IMR-90 (cell line): ENCODE results near the gene PCDHA1. TPM values are rescaled to one million over a fixed set of nuclear protein-coding genes. Genes with fewer than 3 reads are reported as not detected.

ENCODE experiments used
- ATAC-seq: fragments of 200-7000 bp; cut with Tn5 transposase; 2 replicates; pipeline ENCODE4 v1.9.1; 2020; ENCODE audit warnings: low read depth, mild to moderate bottlenecking, moderate library complexity
- BruUV-seq: library from RNA; stranded (reverse); fragments of 400-500 nt; replicated peaks from 2 replicates; lab custom pipeline; 2021; lab: Mats Ljungman, UMichigan
- CTCF ChIA-PET: fragments of 300-600 bp; formaldehyde crosslinking; extraction: SDS; loops from one replicate; lab custom pipeline; 2021; ENCODE audit warnings: antibody characterized with exemption; lab: Yijun Ruan, JAX
- POLR2A ChIA-PET: fragments of 300-600 bp; sonication (Branson Sonifier 250); formaldehyde crosslinking; loops from one replicate; lab custom pipeline; 2022; ENCODE audit warnings: antibody characterized with exemption; ENCODE audit not compliant: unreplicated experiment; lab: Charles Lee
- DNase-seq: peaks from one replicate; pipeline ENCODE4 v3.0.0; 2013
- H2AFZ ChIP-seq: replicated peaks from 2 replicates; pipeline ENCODE3; 2013; ENCODE audit warnings: low read length, mild to moderate bottlenecking; ENCODE audit not compliant: poor library complexity
- H2AK5ac ChIP-seq: 2 replicates; pipeline ENCODE4 v1.6.1; 2013; ENCODE audit warnings: low read depth, low read length, inconsistent platforms
- H2AK9ac ChIP-seq: replicated peaks from 2 replicates; pipeline ENCODE3; 2013; ENCODE audit warnings: mild to moderate bottlenecking, low read depth, low read length, moderate library complexity; ENCODE audit not compliant: poor library complexity
- H2BK120ac ChIP-seq: 2 replicates; pipeline ENCODE4 v1.6.1; 2013; ENCODE audit warnings: low read depth, low read length, inconsistent platforms
- H2BK15ac ChIP-seq: 3 replicates; pipeline ENCODE4 v1.6.1; 2013; ENCODE audit warnings: low read depth, low read length, inconsistent platforms
- H2BK20ac ChIP-seq: 2 replicates; pipeline ENCODE4 v1.6.1; 2013; ENCODE audit warnings: low read depth, mild to moderate bottlenecking, inconsistent platforms, low read length, moderate library complexity
- H2BK5ac ChIP-seq: 2 replicates; pipeline ENCODE4 v1.6.1; 2013; ENCODE audit warnings: mild to moderate bottlenecking, low read depth, low read length, inconsistent platforms; ENCODE audit not compliant: poor library complexity, severe bottlenecking
- H3K14ac ChIP-seq: replicated peaks from 2 replicates; pipeline ENCODE4 v1.6.1; 2013; ENCODE audit warnings: low read depth, low read length, inconsistent platforms
- H3K18ac ChIP-seq: 2 replicates; pipeline ENCODE4 v1.6.1; 2013; ENCODE audit warnings: low read depth, low read length, control low read depth
- H3K23ac ChIP-seq: 2 replicates; pipeline ENCODE4 v1.6.1; 2013; ENCODE audit warnings: low read depth, low read length, inconsistent platforms
- H3K27ac ChIP-seq: 2 replicates; pipeline ENCODE4 v1.5.1; 2013; ENCODE audit warnings: mild to moderate bottlenecking, control low read depth, low read length; ENCODE audit not compliant: insufficient read depth
- H3K27me3 ChIP-seq: 2 replicates; pipeline ENCODE4 v1.6.1; 2013; ENCODE audit warnings: low read length; ENCODE audit not compliant: control insufficient read depth, insufficient read depth
- H3K36me3 ChIP-seq: 2 replicates; pipeline ENCODE4 v1.6.1; 2013; ENCODE audit warnings: low read length, mixed read lengths; ENCODE audit not compliant: control insufficient read depth, insufficient read depth
- H3K4ac ChIP-seq: 2 replicates; pipeline ENCODE4 v1.6.1; 2013; ENCODE audit warnings: low read depth, low read length, inconsistent platforms
- H3K4me1 ChIP-seq: 2 replicates; pipeline ENCODE4 v1.6.1; 2013; ENCODE audit warnings: low read length, mixed read lengths; ENCODE audit not compliant: control insufficient read depth, insufficient read depth
- H3K4me2 ChIP-seq: 2 replicates; pipeline ENCODE4 v1.6.1; 2013; ENCODE audit warnings: low read depth, mild to moderate bottlenecking, control low read depth, low read length, moderate library complexity
- H3K4me3 ChIP-seq: 2 replicates; pipeline ENCODE4 v1.5.1; 2013; ENCODE audit warnings: low read depth, mild to moderate bottlenecking, control low read depth, low read length, moderate library complexity; ENCODE audit not compliant: insufficient read depth
- H3K56ac ChIP-seq: 2 replicates; pipeline ENCODE4 v1.6.1; 2013; ENCODE audit warnings: low read length, inconsistent platforms; ENCODE audit not compliant: insufficient read depth; ENCODE audit errors: extremely low read depth
- H3K79me1 ChIP-seq, 2 experiments: 2 replicates each; pipeline ENCODE4 v1.6.1; 2013; ENCODE audit warnings: low read length in 2 of 2, inconsistent platforms in 1 of 2, low read depth in 1 of 2
- H3K9ac ChIP-seq: 2 replicates; pipeline ENCODE4 v1.6.1; 2013; ENCODE audit warnings: low read depth, low read length, control low read depth
- H3K9me1 ChIP-seq: 2 replicates; pipeline ENCODE4 v1.6.1; 2013; ENCODE audit warnings: low read length, inconsistent platforms; ENCODE audit not compliant: insufficient read depth
- H3K9me3 ChIP-seq: 2 replicates; pipeline ENCODE4 v1.6.1; 2013; ENCODE audit warnings: low read length; ENCODE audit not compliant: control insufficient read depth, insufficient read depth
- H4K20me1 ChIP-seq: 2 replicates; pipeline ENCODE4 v1.6.1; 2013; ENCODE audit warnings: low read length, inconsistent platforms; ENCODE audit not compliant: insufficient read depth
- H4K5ac ChIP-seq: 2 replicates; pipeline ENCODE4 v1.6.1; 2013; ENCODE audit warnings: mild to moderate bottlenecking, low read depth, low read length, control low read depth
- H4K8ac ChIP-seq, 2 experiments: 2 replicates each; pipeline ENCODE4 v1.6.1; 2013; ENCODE audit warnings: low read depth in 2 of 2, low read length in 2 of 2, control low read depth in 1 of 2, inconsistent platforms in 1 of 2
- H4K91ac ChIP-seq: 2 replicates; pipeline ENCODE4 v1.6.1; 2013; ENCODE audit warnings: low read depth, low read length, inconsistent platforms; ENCODE audit not compliant: insufficient read depth
- BHLHE40 ChIP-seq: fragments of 150-350 bp; IDR thresholded peaks from 2 replicates; pipeline ENCODE4 v1.6.1; 2016; ENCODE audit warnings: mild to moderate bottlenecking, low read depth, low read length
- CEBPB ChIP-seq: IDR thresholded peaks from 2 replicates; pipeline ENCODE4 v1.6.1; 2012; ENCODE audit warnings: low read depth, low read length, improper control_type of control experiment
- CHD1 ChIP-seq: IDR thresholded peaks from 2 replicates; pipeline ENCODE4 v1.6.1; 2012; ENCODE audit warnings: low read depth, low read length, improper control_type of control experiment
- FOS ChIP-seq: fragments of 150-350 bp; IDR thresholded peaks from 2 replicates; pipeline ENCODE4 v1.6.1; 2016; ENCODE audit warnings: low read depth, low read length
- MAFK ChIP-seq: IDR thresholded peaks from 2 replicates; pipeline ENCODE4 v1.6.1; 2012; ENCODE audit warnings: low read depth, low read length, improper control_type of control experiment
- MAZ ChIP-seq: IDR thresholded peaks from 2 replicates; pipeline ENCODE4 v1.6.1; 2012; ENCODE audit warnings: low read depth, mild to moderate bottlenecking, low read length, improper control_type of control experiment, moderate library complexity, borderline replicate concordance
- MXI1 ChIP-seq: IDR thresholded peaks from 2 replicates; pipeline ENCODE4 v1.6.1; 2012; ENCODE audit warnings: low read depth, mild to moderate bottlenecking, low read length, moderate library complexity, borderline replicate concordance
- NFE2L2 ChIP-seq: fragments of 150-350 bp; IDR thresholded peaks from 2 replicates; pipeline ENCODE4 v1.6.1; 2016; ENCODE audit warnings: low read depth, mild to moderate bottlenecking, low read length
- POLR2A ChIP-seq: IDR thresholded peaks from 2 replicates; pipeline ENCODE4 v1.6.1; 2012; ENCODE audit warnings: mild to moderate bottlenecking, low read depth, low read length
- RAD21 ChIP-seq: IDR thresholded peaks from 2 replicates; pipeline ENCODE4 v1.6.1; 2012; ENCODE audit warnings: low read length, improper control_type of control experiment
- RCOR1 ChIP-seq: IDR thresholded peaks from 2 replicates; pipeline ENCODE4 v1.6.1; 2012; ENCODE audit warnings: mild to moderate bottlenecking, low read length, improper control_type of control experiment; ENCODE audit not compliant: insufficient replicate concordance
- RFX5 ChIP-seq: IDR thresholded peaks from 2 replicates; pipeline ENCODE4 v1.8.0; 2012; ENCODE audit warnings: low read depth, mild to moderate bottlenecking, low read length, moderate library complexity
- SMC3 ChIP-seq: fragments of 150-350 bp; IDR thresholded peaks from 2 replicates; pipeline ENCODE4 v1.6.1; 2016; ENCODE audit warnings: low read depth, mild to moderate bottlenecking, antibody characterized with exemption, low read length, moderate library complexity
- WGBS, 2 experiments: methylation state at CpG; one replicate each; pipeline versions ENCODE4 v1.1.5 to v1.1.7; 2013; ENCODE audit warnings: missing lambda C conversion rate in 2 of 2; ENCODE audit not compliant: insufficient read length in 1 of 2; ENCODE audit errors: extremely low coverage in 2 of 2; 5-methylcytosine and 5-hydroxymethylcytosine counted together
- dilution Hi-C: fragments of 300-500 bp; cut with HindIII; formaldehyde crosslinking; loops from one replicate; pipeline ENCODE4 v1.14.3; 2018; ENCODE audit warnings: low sequenced_read_pairs; ENCODE audit not compliant: unreplicated experiment
- in situ Hi-C: fragments of 300-500 bp; cut with MboI; formaldehyde crosslinking; loops from 3 replicates; pipeline ENCODE4 v1.14.3; 2019; ENCODE audit warnings: low sequenced_read_pairs, inconsistent platforms, mixed read lengths
- intact Hi-C: fragments of 100-400 bp; cut with micrococcal nuclease; formaldehyde crosslinking; loops from 2 replicates; pipeline ENCODE4 v1.10.0; 2022
- polyA plus RNA-seq, 3 experiments: library from polyadenylated mRNA; depleted of rRNA; stranded (reverse); fragments of >200 nt; gene quantifications; 2 replicates each; pipeline ENCODE4 v1.2.3, GENCODE V29; 2012; ENCODE audit warnings: low replicate concordance in 1 of 3
- total RNA-seq: library from RNA; depleted of rRNA; stranded (reverse); fragments of >200 nt; gene quantifications from 2 replicates; pipeline ENCODE4 v1.2.3, GENCODE V29; 2012
- TF ChIP-seq, protein P1 (sequence below): conservative IDR thresholded peaks from 2 replicates; pipeline ENCODE4 v1.5.1; 2012; ENCODE audit warnings: mild to moderate bottlenecking, low read depth, low read length, improper control_type of control experiment
- TF ChIP-seq, protein P2 (sequence below): fragments of 150-350 bp; IDR thresholded peaks from 2 replicates; pipeline ENCODE4 v1.6.1; 2016; ENCODE audit warnings: low read depth, mild to moderate bottlenecking, low read length, moderate library complexity, borderline replicate concordance
- TF ChIP-seq, protein P3 (sequence below): fragments of 150-350 bp; IDR thresholded peaks from 2 replicates; pipeline ENCODE4 v1.6.1; 2017; ENCODE audit warnings: mild to moderate bottlenecking, antibody characterized with exemption, low read length, low read depth

The PCDHA1 gene
- total and polyA plus RNA-seq, 2 of the 4 experiments (the other 2 are of a cell fraction), result under 0.01 to 0.05 TPM

DNA sequence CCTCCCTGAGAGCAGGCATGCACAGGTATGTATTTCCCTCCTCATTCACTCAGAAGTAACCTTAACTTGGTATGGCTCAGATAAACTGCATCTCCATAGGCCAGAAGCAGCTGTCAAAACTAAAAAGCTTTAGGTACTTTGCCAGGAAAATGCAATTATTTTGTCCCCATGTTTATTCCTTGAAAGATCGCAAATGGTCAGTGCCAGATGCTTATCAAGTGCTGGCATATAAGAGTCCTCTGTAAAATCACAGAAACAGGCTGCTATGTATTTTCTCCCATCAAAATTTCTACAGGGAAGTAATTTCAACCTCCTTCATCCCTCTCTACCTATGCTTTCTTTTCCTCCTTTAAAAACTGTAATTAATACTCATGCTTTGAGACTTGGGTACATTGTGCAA is 193.0 kb downstream of the PCDHA1 start:
- H3K4me2 ChIP-seq, result no peak overlapping the region
- H3K4me1 ChIP-seq, result no peaks in the 10 kb centered on the region
- ATAC-seq (no peak), DNase-seq (no peak)
- no peak overlapping the region for H2AK9ac ChIP-seq
- no peaks in the 10 kb centered on the region for H3K36me3 ChIP-seq
- no peak overlapping the region for H3K23ac ChIP-seq
- ChIA-PET POLR2A (no interaction called here), CTCF (no interaction called here)
- H3K9me3 ChIP-seq, result peaks cover 6% of the 10 kb centered on the region; the same call in 1 of the 2 replicates
- H3K4me3 ChIP-seq, result no peak overlapping the region
- H3K27ac ChIP-seq, result no peak overlapping the region
- H3K14ac ChIP-seq, result no peak overlapping the region
- no peaks in the 10 kb centered on the region for H3K79me1 ChIP-seq
- no peak overlapping the region for H2BK5ac ChIP-seq
- H2AK5ac ChIP-seq, result no peak overlapping the region
- no peak overlapping the region for H2BK20ac ChIP-seq
- no peak overlapping the region for H4K5ac ChIP-seq
- intact Hi-C loops (no loop called here), in situ Hi-C loops (no loop called here), dilution Hi-C loops (no loop called here)
- H4K91ac ChIP-seq, result no peak overlapping the region
- no peak overlapping the region for H2AFZ ChIP-seq
- no peaks in the 10 kb centered on the region for H4K20me1 ChIP-seq
- H3K18ac ChIP-seq, result no peak overlapping the region
- TF ChIP-seq RFX5 (no peak), BHLHE40 (no peak), MAFK (no peak), POLR2A (no peak), CHD1 (no peak), MXI1 (no peak), MAZ (no peak), CEBPB (no peak), RAD21 (no peak), SMC3 (no peak), FOS (no peak), RCOR1 (no peak), NFE2L2 (no peak)
- TF ChIP-seq, protein P1, sequence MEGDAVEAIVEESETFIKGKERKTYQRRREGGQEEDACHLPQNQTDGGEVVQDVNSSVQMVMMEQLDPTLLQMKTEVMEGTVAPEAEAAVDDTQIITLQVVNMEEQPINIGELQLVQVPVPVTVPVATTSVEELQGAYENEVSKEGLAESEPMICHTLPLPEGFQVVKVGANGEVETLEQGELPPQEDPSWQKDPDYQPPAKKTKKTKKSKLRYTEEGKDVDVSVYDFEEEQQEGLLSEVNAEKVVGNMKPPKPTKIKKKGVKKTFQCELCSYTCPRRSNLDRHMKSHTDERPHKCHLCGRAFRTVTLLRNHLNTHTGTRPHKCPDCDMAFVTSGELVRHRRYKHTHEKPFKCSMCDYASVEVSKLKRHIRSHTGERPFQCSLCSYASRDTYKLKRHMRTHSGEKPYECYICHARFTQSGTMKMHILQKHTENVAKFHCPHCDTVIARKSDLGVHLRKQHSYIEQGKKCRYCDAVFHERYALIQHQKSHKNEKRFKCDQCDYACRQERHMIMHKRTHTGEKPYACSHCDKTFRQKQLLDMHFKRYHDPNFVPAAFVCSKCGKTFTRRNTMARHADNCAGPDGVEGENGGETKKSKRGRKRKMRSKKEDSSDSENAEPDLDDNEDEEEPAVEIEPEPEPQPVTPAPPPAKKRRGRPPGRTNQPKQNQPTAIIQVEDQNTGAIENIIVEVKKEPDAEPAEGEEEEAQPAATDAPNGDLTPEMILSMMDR, result no peak
- TF ChIP-seq, protein P2, sequence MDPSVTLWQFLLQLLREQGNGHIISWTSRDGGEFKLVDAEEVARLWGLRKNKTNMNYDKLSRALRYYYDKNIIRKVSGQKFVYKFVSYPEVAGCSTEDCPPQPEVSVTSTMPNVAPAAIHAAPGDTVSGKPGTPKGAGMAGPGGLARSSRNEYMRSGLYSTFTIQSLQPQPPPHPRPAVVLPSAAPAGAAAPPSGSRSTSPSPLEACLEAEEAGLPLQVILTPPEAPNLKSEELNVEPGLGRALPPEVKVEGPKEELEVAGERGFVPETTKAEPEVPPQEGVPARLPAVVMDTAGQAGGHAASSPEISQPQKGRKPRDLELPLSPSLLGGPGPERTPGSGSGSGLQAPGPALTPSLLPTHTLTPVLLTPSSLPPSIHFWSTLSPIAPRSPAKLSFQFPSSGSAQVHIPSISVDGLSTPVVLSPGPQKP, result no peak
- TF ChIP-seq, protein P3, sequence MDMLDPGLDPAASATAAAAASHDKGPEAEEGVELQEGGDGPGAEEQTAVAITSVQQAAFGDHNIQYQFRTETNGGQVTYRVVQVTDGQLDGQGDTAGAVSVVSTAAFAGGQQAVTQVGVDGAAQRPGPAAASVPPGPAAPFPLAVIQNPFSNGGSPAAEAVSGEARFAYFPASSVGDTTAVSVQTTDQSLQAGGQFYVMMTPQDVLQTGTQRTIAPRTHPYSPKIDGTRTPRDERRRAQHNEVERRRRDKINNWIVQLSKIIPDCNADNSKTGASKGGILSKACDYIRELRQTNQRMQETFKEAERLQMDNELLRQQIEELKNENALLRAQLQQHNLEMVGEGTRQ, result no peak
- no CpG with 5 or more reads among the region's 1 CpG for WGBS, 2 experiments
- no TSS peak for BruUV-seq
- no peak overlapping the region for H3K56ac ChIP-seq
- H4K8ac ChIP-seq, result no peak overlapping the region
- H3K27me3 ChIP-seq, result no peaks in the 10 kb centered on the region
- no peak overlapping the region for H3K4ac ChIP-seq
- H3K9ac ChIP-seq, result no peak overlapping the region
- no peak overlapping the region for H2BK120ac ChIP-seq
- no peaks in the 10 kb centered on the region for H3K9me1 ChIP-seq
- no peak overlapping the region for H2BK15ac ChIP-seq
